ENCODE measurements around the gene MBNL1. TPM values are rescaled to one million over a fixed set of nuclear protein-coding genes. Genes with fewer than 3 reads are reported as not detected.

MBNL1 gene
- total RNA-seq, 1 experiment from 2014 or later = 68.6 TPM

- peaks cover 42% of the 10 kb centered on the region for H3K4me1 Mint-ChIP-seq (ENCODE audit: low read depth, unreplicated experiment)
Observed at GRCh38 chr3:152269056-152269830, 514 bp downstream of the MBNL1 start.

DNA sequence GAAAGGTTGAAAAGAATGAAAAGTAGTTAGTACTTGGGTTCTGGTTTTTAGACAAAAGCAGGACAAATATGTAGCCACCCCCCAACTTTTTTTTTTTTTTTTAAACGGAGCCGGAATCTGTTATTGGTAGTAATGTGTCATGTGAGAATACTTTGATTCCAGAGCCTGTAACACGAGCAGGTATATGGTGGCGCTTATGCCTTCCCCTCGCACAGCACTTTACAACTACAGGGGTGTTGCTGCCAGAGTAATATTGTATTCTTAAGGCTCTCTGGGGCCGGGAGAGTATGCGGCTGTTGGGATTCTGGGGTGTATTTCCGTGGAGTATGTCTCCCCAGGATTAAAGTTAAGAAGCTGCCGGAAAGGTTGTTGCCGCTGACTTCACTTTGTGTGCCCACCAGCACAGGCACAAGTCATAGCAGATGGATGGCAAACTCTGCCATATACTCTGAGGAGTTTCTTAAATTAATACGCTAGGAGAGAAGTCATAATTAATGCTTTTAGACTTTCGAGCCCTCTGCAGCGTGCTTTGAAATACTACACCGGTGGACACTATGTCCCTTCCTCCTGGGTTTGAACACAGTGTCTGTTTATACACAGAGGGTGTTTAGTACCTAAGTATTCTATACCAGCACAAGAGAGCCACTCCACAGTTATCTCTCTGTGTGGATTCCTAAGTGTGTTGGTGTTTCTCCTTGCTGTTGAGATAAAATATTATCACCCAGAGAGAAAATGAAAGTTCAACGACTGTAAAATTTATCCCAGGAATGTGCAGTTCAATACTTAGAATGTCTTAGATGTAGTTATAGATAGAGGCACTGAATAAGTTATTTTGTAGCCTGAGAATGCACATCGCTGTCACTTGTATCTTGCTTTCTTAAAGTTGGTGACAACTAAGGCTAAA is 1.4 kb downstream of the MBNL1 start:
- intact Hi-C loops (cut with micrococcal nuclease; ENCODE audit: unreplicated experiment) = loop anchor here (1.0 to 5.0 kb wide), 5 partner anchors 38 to 297 kb away; no protein-coding TSS in a partner anchor
- Mint-ChIP-seq H3K36me3 (ENCODE audit: insufficient read depth, unreplicated experiment) (peaks cover 19% of the 10 kb centered on the region), H3K4me1 (ENCODE audit: low read depth, unreplicated experiment) (peaks cover 41% of the 10 kb centered on the region), H3K27ac (ENCODE audit: unreplicated experiment) (peak overlapping the region; percentile 56), H3K9me3 (ENCODE audit: unreplicated experiment) (no peaks in the 10 kb centered on the region), H3K4me3 (ENCODE audit: unreplicated experiment) (peak overlapping the region; percentile 91), H3K27me3 (ENCODE audit: insufficient read depth, unreplicated experiment) (no peaks in the 10 kb centered on the region)
- Histone ChIP-seq H3K4me1 (peaks cover 42% of the 10 kb centered on the region), H3K27me3 (replicated peaks; ENCODE audit: control insufficient read depth, insufficient read depth, low read length) (no peaks in the 10 kb centered on the region), H3K36me3 (ENCODE audit: control insufficient read depth, insufficient read depth, low read length) (no peaks in the 10 kb centered on the region), H3K4me3 (ENCODE audit: low read depth, low read length) (peak overlapping the region; percentile 94), H3K9me3 (no peaks in the 10 kb centered on the region)
- no TSS peak for BruUV-seq (replicated peaks)
- POLR2A ChIA-PET = no interaction called here
- CTCF ChIA-PET = no interaction called here
- TF ChIP-seq, protein P1, sequence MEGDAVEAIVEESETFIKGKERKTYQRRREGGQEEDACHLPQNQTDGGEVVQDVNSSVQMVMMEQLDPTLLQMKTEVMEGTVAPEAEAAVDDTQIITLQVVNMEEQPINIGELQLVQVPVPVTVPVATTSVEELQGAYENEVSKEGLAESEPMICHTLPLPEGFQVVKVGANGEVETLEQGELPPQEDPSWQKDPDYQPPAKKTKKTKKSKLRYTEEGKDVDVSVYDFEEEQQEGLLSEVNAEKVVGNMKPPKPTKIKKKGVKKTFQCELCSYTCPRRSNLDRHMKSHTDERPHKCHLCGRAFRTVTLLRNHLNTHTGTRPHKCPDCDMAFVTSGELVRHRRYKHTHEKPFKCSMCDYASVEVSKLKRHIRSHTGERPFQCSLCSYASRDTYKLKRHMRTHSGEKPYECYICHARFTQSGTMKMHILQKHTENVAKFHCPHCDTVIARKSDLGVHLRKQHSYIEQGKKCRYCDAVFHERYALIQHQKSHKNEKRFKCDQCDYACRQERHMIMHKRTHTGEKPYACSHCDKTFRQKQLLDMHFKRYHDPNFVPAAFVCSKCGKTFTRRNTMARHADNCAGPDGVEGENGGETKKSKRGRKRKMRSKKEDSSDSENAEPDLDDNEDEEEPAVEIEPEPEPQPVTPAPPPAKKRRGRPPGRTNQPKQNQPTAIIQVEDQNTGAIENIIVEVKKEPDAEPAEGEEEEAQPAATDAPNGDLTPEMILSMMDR (IDR thresholded peaks at IDR 0.05; ENCODE audit: insufficient read depth in 1 of 2, low read depth in 1 of 2, low read length in 1 of 2, severe bottlenecking in 1 of 2, unreplicated experiment in 1 of 2) = no peak
- peak in 1 of 2 experiments; percentile 21 for DNase-seq

More at GRCh38 chr3:152269056-152269830, 514 bp downstream of the MBNL1 start:
- CTCF ChIA-PET = interaction anchor here (1.0 kb wide), 2 partner anchors 12 to 243 kb away, joined by 3 to 6 read pairs; no protein-coding TSS in a partner anchor
- H3K36me3 Mint-ChIP-seq (ENCODE audit: insufficient read depth, unreplicated experiment) = peaks cover 19% of the 10 kb centered on the region
- H3K27me3 Mint-ChIP-seq (ENCODE audit: insufficient read depth, unreplicated experiment) = no peaks in the 10 kb centered on the region
- H3K4me3 ChIP-seq (ENCODE audit: low read depth, low read length) = peak overlapping the region; percentile 94
- H3K9me3 Mint-ChIP-seq (ENCODE audit: unreplicated experiment) = no peaks in the 10 kb centered on the region
- H3K9me3 ChIP-seq = no peaks in the 10 kb centered on the region
- no peaks in the 10 kb centered on the region for H3K36me3 ChIP-seq (ENCODE audit: control insufficient read depth, insufficient read depth, low read length)
- H3K4me3 Mint-ChIP-seq (ENCODE audit: unreplicated experiment) = peak overlapping the region; percentile 91
- TSS peak; percentile 44 for BruUV-seq (replicated peaks)
- intact Hi-C loops (cut with micrococcal nuclease; ENCODE audit: unreplicated experiment) = loop anchor here (2.0 to 5.0 kb wide), 4 partner anchors 58 to 296 kb away; no protein-coding TSS in a partner anchor
- peak overlapping the region; percentile 56 for H3K27ac Mint-ChIP-seq (ENCODE audit: unreplicated experiment)
- H3K4me1 ChIP-seq = peaks cover 42% of the 10 kb centered on the region
- DNase-seq = peak; percentile 58 to 73
- POLR2A ChIA-PET = interaction anchor here (0.5 to 1.7 kb wide), 5 partner anchors 10 to 230 kb away, joined by 3 to 10 read pairs (median 4); no protein-coding TSS in a partner anchor
- H3K27me3 ChIP-seq (replicated peaks; ENCODE audit: control insufficient read depth, insufficient read depth, low read length) = no peaks in the 10 kb centered on the region
- TF ChIP-seq, protein P1 (IDR thresholded peaks at IDR 0.05; ENCODE audit: insufficient read depth in 1 of 2, low read depth in 1 of 2, low read length in 1 of 2, severe bottlenecking in 1 of 2, unreplicated experiment in 1 of 2) = no peak

GRCh38 chr3:152270937-152271336 is 2.2 kb downstream of the MBNL1 start:
- Histone ChIP-seq H3K4me3 (ENCODE audit: low read depth, low read length) (peak overlapping the region; percentile 94), H3K36me3 (ENCODE audit: control insufficient read depth, insufficient read depth, low read length) (no peaks in the 10 kb centered on the region), H3K4me1 (peaks cover 41% of the 10 kb centered on the region), H3K9me3 (no peaks in the 10 kb centered on the region), H3K27me3 (replicated peaks; ENCODE audit: control insufficient read depth, insufficient read depth, low read length) (no peaks in the 10 kb centered on the region)
- no peak overlapping the region for H3K27ac Mint-ChIP-seq (ENCODE audit: unreplicated experiment)
- H3K36me3 Mint-ChIP-seq (ENCODE audit: insufficient read depth, unreplicated experiment) = peaks cover 19% of the 10 kb centered on the region
- peaks cover 41% of the 10 kb centered on the region for H3K4me1 Mint-ChIP-seq (ENCODE audit: low read depth, unreplicated experiment)
- no peaks in the 10 kb centered on the region for H3K9me3 Mint-ChIP-seq (ENCODE audit: unreplicated experiment)
- ChIA-PET CTCF (no interaction called here), POLR2A (no interaction called here)
- TF ChIP-seq, protein P1 (IDR thresholded peaks at IDR 0.05; ENCODE audit: insufficient read depth in 1 of 2, low read depth in 1 of 2, low read length in 1 of 2, severe bottlenecking in 1 of 2, unreplicated experiment in 1 of 2) = no peak
- DNase-seq = no peak
- peak overlapping the region; percentile 91 for H3K4me3 Mint-ChIP-seq (ENCODE audit: unreplicated experiment)
- BruUV-seq (replicated peaks) = no TSS peak
- intact Hi-C loops (cut with micrococcal nuclease; ENCODE audit: unreplicated experiment) = loop anchor here (1.0 kb wide), 1 partner anchor 37 kb away; no protein-coding TSS in a partner anchor
- no peaks in the 10 kb centered on the region for H3K27me3 Mint-ChIP-seq (ENCODE audit: insufficient read depth, unreplicated experiment)

Measured in Caco-2 (cell line).